Panc1 (cell line): Measurements from ENCODE around the gene CSF2RB. TPM values are rescaled to one million over a fixed set of nuclear protein-coding genes. Genes with fewer than 3 reads are reported as not detected.

Source experiments
- ATAC-seq: fragments of 200-7000 bp; cut with Tn5 transposase; 2 replicates; pipeline ENCODE4 v1.9.1; 2020; ENCODE audit warnings: mild to moderate bottlenecking, moderate library complexity
- BruUV-seq: library from RNA; stranded (reverse); fragments of 400-500 nt; replicated peaks from 2 replicates; lab custom pipeline; 2021; lab: Mats Ljungman, UMichigan
- CTCF ChIA-PET: fragments of 300-600 bp; sonication (Branson Sonifier 250); formaldehyde crosslinking; loops from one replicate; lab custom pipeline; 2022; ENCODE audit warnings: antibody characterized with exemption; lab: Charles Lee
- POLR2A ChIA-PET: fragments of 300-600 bp; sonication (Branson Sonifier 250); formaldehyde crosslinking; loops from one replicate; lab custom pipeline; 2022; ENCODE audit warnings: antibody characterized with exemption; lab: Charles Lee
- DNase-seq: peaks from one replicate; pipeline ENCODE4 v3.0.0-alpha.2; 2010; ENCODE audit warnings: low read depth, low spot score
- H3K27ac ChIP-seq: 2 replicates; pipeline ENCODE4 v1.5.1; 2011; ENCODE audit warnings: mild to moderate bottlenecking, low read length, inconsistent platforms
- H3K27me3 ChIP-seq: fragments of 200-500 bp; sonication (Bioruptor generic); 2 replicates; pipeline ENCODE4 v1.6.0; 2014; ENCODE audit warnings: low read length, inconsistent platforms; ENCODE audit not compliant: control insufficient read depth, insufficient read depth
- H3K36me3 ChIP-seq: fragments of 200-500 bp; sonication (Bioruptor generic); 2 replicates; pipeline ENCODE4 v1.5.1; 2014; ENCODE audit warnings: inconsistent platforms, mild to moderate bottlenecking, low read length, moderate library complexity; ENCODE audit not compliant: control insufficient read depth, insufficient read depth
- H3K4me1 ChIP-seq: 2 replicates; pipeline ENCODE4 v1.5.1; 2011; ENCODE audit warnings: inconsistent platforms, mild to moderate bottlenecking, low read length, moderate library complexity; ENCODE audit not compliant: control insufficient read depth, insufficient read depth
- H3K4me3 ChIP-seq, 2 experiments: 2 replicates each; pipeline ENCODE4 v1.5.1; 2011 to 2012; ENCODE audit warnings: low read depth in 2 of 2, low read length in 2 of 2, mild to moderate bottlenecking in 2 of 2, inconsistent platforms in 1 of 2, moderate library complexity in 1 of 2
- H3K9me3 ChIP-seq: fragments of 200-500 bp; sonication (Bioruptor generic); 2 replicates; pipeline ENCODE4 v1.5.1; 2014; ENCODE audit warnings: low read depth, mild to moderate bottlenecking, inconsistent platforms, low read length, moderate library complexity; ENCODE audit not compliant: control insufficient read depth, insufficient read depth
- POLR2AphosphoS5 ChIP-seq: IDR thresholded peaks from 2 replicates; pipeline ENCODE4 v1.6.1; 2012; ENCODE audit warnings: mild to moderate bottlenecking, low read depth, low read length, moderate library complexity
- SIN3A ChIP-seq: IDR thresholded peaks from 2 replicates; pipeline ENCODE4 v1.6.1; 2012; ENCODE audit warnings: low read depth, mild to moderate bottlenecking, low read length, moderate library complexity, borderline replicate concordance; ENCODE audit not compliant: insufficient read depth
- TCF7L2 ChIP-seq: IDR thresholded peaks from 2 replicates; pipeline ENCODE4 v1.6.1; 2011; ENCODE audit warnings: mild to moderate bottlenecking, low read depth, low read length, inconsistent platforms
- in situ Hi-C: cut with HindIII; loops from 2 replicates; pipeline ENCODE4 v1.10.0; 2016; ENCODE audit warnings: low sequenced_read_pairs, low pct_unique_long_range_greater_than_20kb
- intact Hi-C: fragments of 100-400 bp; cut with micrococcal nuclease; formaldehyde crosslinking; loops from one replicate; pipeline ENCODE4 v1.10.0; 2022; ENCODE audit not compliant: unreplicated experiment
- total RNA-seq: library from RNA; stranded (reverse); gene quantifications from one replicate; pipeline ENCODE4 v1.2.1, GENCODE V29; 2021; ENCODE audit not compliant: unreplicated experiment
- TF ChIP-seq, protein P1 (sequence below), 2 experiments: IDR thresholded peaks; 2 replicates each; pipeline ENCODE4 v1.6.1; 2011 to 2012; ENCODE audit warnings: low read depth in 2 of 2, control low read depth in 1 of 2, low read length in 1 of 2, mild to moderate bottlenecking in 1 of 2, moderate library complexity in 1 of 2; ENCODE audit not compliant: insufficient read depth in 1 of 2
- TF ChIP-seq, protein P2 (sequence below): fragments of 450-650 bp; IDR thresholded peaks from 2 replicates; pipeline ENCODE4 v1.5.1; 2017; ENCODE audit warnings: mild to moderate bottlenecking

CSF2RB gene
- total RNA-seq, 1 experiment from 2014 or later = not detected

- Histone ChIP-seq H3K4me3 (no peak overlapping the region), H3K9me3 (no peaks in the 10 kb centered on the region), H3K27ac (no peak overlapping the region), H3K27me3 (no peaks in the 10 kb centered on the region), H3K36me3 (no peaks in the 10 kb centered on the region), H3K4me1 (no peaks in the 10 kb centered on the region)
- ChIA-PET CTCF (interaction anchor here (0.6 to 0.7 kb wide), 2 partner anchors 255 to 686 kb away, joined by 3 to 5 read pairs; no protein-coding TSS in a partner anchor), POLR2A (no interaction called here)
- in situ Hi-C loops (no loop called here), intact Hi-C loops (no loop called here)
- no peak for TF ChIP-seq TCF7L2
- TF ChIP-seq, protein P1, sequence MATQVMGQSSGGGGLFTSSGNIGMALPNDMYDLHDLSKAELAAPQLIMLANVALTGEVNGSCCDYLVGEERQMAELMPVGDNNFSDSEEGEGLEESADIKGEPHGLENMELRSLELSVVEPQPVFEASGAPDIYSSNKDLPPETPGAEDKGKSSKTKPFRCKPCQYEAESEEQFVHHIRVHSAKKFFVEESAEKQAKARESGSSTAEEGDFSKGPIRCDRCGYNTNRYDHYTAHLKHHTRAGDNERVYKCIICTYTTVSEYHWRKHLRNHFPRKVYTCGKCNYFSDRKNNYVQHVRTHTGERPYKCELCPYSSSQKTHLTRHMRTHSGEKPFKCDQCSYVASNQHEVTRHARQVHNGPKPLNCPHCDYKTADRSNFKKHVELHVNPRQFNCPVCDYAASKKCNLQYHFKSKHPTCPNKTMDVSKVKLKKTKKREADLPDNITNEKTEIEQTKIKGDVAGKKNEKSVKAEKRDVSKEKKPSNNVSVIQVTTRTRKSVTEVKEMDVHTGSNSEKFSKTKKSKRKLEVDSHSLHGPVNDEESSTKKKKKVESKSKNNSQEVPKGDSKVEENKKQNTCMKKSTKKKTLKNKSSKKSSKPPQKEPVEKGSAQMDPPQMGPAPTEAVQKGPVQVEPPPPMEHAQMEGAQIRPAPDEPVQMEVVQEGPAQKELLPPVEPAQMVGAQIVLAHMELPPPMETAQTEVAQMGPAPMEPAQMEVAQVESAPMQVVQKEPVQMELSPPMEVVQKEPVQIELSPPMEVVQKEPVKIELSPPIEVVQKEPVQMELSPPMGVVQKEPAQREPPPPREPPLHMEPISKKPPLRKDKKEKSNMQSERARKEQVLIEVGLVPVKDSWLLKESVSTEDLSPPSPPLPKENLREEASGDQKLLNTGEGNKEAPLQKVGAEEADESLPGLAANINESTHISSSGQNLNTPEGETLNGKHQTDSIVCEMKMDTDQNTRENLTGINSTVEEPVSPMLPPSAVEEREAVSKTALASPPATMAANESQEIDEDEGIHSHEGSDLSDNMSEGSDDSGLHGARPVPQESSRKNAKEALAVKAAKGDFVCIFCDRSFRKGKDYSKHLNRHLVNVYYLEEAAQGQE (IDR thresholded peaks at IDR 0.05; ENCODE audit: insufficient read depth in 1 of 2, low read depth in 2 of 2, low read length in 1 of 2) = no peak
- TF ChIP-seq, protein P2, sequence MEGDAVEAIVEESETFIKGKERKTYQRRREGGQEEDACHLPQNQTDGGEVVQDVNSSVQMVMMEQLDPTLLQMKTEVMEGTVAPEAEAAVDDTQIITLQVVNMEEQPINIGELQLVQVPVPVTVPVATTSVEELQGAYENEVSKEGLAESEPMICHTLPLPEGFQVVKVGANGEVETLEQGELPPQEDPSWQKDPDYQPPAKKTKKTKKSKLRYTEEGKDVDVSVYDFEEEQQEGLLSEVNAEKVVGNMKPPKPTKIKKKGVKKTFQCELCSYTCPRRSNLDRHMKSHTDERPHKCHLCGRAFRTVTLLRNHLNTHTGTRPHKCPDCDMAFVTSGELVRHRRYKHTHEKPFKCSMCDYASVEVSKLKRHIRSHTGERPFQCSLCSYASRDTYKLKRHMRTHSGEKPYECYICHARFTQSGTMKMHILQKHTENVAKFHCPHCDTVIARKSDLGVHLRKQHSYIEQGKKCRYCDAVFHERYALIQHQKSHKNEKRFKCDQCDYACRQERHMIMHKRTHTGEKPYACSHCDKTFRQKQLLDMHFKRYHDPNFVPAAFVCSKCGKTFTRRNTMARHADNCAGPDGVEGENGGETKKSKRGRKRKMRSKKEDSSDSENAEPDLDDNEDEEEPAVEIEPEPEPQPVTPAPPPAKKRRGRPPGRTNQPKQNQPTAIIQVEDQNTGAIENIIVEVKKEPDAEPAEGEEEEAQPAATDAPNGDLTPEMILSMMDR = no peak
- TF ChIP-seq POLR2AphosphoS5 = no peak
- no peak for TF ChIP-seq SIN3A
- ATAC-seq (no peak), DNase-seq (no peak)
- no TSS peak for BruUV-seq
Measured at GRCh38 chr22:36907253-36908195, 5.9 kb upstream of the CSF2RB start.

GRCh38 chr22:36910461-36910860, 3.0 kb upstream of the CSF2RB start:
- no peaks in the 10 kb centered on the region for H3K9me3 ChIP-seq
- H3K36me3 ChIP-seq = no peaks in the 10 kb centered on the region
- CTCF ChIA-PET = no interaction called here
- H3K27ac ChIP-seq = no peak overlapping the region
- no peak for ATAC-seq
- in situ Hi-C loops (no loop called here), intact Hi-C loops (no loop called here)
- no peak overlapping the region for H3K4me3 ChIP-seq
- TF ChIP-seq, protein P2 = no peak
- TF ChIP-seq SIN3A (no peak), POLR2AphosphoS5 (no peak), TCF7L2 (no peak)
- TF ChIP-seq, protein P1 (IDR thresholded peaks at IDR 0.05; ENCODE audit: insufficient read depth in 1 of 2, low read depth in 2 of 2, low read length in 1 of 2) = no peak
- POLR2A ChIA-PET = no interaction called here
- H3K4me1 ChIP-seq = no peaks in the 10 kb centered on the region
- BruUV-seq = no TSS peak
- no peaks in the 10 kb centered on the region for H3K27me3 ChIP-seq
- no peak for DNase-seq
